Fibroblast of skin of scalp (primary cell): ENCODE results near the gene LRGUK.
A peak's percentile ranks its signal among the peaks of the same experiment; 100 is the strongest.
"Not testable (repeated sequence)": the region's sequence is repeated elsewhere in the genome, so short reads cannot be mapped to it uniquely, and the experiment has no call there.

Source experiments
- DNase-seq: peaks from one replicate; pipeline ENCODE4 v3.0.0-alpha.2; 2013

The LRGUK gene

DNA sequence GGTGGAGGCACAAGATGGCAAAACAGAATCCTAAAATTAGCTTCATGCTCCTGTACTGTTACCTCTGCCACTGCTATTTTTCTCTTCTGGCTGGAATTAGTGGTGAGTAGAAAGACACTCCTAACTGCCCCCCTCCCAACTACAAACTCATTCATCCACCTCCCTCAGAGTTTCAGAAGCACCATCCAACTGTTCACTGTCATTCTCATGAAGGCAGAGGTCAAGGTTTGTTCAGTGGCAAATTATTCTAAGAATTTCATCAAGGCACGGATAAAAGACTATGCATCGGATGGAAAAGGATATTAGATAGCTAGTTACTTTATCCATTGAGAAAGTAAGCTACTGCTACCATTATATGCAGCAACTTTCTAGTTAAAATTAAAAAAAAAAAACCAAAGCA is 59.7 kb downstream of the LRGUK start:
- DNase-seq, result no peak

DNA sequence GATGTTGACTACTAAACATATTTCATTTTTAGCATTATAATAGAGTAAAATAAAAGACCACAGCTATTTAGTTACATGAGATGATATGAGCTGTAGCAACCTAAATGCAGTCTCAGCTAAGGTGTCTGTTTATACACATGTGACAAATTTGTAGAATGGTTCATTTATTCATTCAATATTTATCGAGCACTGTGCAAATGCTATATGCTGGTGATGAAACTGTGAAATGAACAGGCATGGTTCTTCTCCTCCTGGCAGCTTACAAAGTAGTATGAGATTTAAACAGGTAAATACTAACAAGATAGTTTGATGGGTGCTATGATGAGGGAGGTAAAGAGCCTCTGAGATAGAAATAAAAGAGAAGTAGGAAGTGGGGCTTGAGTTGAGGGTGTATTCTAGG is 60.8 kb downstream of the LRGUK start:
- DNase-seq, result no peak

DNA sequence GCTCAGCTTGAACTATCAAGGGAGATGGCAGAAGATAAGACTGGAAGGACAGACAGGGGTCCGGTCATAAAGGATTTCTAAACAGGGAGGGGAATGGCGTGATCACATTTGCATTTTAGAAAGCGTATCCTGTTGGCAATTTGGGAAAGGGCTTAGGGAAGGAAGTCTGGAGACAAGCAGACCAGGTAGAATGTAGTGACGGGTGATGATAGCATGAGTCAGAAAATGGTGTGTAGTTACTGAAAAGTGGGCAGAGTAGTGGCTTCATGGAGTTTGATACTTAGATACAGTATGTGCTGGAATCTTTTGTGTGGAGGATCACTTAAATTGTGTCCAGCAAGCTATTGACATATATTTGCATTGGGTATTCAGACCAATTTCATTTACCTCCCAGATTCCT is 61.2 kb downstream of the LRGUK start:
- DNase-seq, result no peak

DNA sequence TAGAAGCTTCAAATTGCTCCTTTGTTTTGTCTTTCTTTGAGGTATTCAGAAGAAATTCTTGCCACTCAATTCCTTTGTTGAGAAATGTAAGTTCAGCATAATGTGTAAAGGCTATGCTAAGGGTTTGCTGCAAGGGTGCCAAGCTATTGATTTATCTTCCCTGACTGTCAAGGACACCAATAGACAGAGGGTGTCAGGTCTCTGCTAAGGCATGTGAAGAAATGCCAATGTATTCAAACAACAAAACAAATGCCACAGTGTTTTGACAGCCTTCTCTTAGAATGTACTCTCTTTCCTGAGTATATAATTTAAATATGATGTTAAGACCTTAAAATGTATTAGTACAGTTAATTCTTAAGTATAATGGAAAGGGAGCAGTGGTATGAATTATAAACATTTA is 62.4 kb downstream of the LRGUK start:
- no peak for DNase-seq

DNA sequence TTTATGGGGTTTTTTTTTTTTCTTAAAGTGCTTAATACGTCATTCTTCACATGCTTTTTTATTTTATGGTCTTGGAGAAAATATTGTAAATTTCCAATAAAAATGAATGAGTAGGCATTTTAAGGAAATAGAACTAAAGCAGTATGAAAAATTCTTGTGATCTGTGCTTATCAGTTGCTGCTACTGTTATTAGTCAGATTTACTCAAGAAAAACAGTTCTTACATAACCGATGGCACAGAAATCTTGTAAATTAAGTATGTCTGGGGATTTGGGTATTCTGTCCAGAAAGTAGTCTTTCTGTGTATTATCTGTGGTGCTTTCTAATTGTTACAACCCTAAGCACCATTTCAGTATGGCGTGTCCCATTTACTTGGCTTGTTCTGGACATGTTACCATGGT is 64.7 kb downstream of the LRGUK start:
- no peak for DNase-seq

DNA sequence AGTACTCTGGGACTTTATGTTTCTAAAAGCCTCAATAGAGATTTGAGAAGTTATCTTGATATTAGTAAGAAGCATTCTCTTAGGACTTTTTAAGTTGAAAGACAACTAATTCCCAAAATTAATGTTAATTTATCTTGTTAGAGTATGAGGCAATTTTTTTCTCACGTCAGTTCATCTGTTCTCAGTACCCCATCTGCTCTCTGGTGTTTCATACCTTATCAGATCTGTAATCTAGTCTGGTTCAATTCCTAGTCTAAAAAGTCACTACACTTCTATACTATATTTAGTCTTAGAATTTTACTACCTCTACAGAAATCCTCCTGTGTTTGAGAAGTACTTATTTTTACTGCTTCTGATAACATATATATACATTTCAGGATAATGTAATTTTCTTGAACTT is 66.1 kb downstream of the LRGUK start:
- DNase-seq, result no peak

DNA sequence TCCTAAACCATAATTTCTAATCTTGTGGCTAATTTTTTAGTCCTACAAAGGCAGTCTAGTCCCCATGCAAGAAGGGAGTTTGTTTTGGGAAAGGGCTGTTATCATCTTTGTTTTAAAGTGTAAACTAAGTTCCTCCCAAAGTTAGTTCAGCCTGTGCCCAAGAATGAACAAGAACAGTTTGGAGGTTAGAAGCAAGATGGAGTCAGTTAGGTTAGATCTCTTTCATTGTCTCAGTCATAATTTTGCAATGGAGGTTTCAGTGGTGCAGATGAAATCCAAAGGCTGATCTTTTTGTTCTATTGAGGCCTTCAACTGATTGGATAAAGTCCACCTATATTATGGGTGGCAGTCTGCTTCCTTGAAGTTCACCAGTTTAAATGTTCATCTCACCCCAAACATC is 68.1 kb downstream of the LRGUK start:
- DNase-seq, result no peak

DNA sequence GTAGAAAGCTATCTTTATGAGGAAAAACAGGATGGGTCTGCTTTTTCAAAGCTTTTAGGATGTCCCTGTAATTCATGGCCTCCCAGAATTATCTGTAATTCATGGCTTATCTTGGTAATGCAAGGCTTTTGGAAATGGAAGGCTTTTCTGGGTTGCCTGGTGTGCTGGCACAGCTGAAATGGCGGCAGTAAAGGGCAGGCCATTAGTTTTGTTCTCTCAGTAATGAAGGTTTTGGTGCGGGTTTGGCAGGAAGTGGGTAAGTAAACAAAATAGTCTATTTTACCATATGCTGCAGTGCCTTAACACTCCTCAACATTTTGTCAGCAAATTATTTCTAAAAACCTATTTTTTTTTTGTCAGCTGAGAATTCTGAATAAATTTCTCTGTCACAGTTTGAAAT is 69.3 kb downstream of the LRGUK start:
- no peak for DNase-seq

DNA sequence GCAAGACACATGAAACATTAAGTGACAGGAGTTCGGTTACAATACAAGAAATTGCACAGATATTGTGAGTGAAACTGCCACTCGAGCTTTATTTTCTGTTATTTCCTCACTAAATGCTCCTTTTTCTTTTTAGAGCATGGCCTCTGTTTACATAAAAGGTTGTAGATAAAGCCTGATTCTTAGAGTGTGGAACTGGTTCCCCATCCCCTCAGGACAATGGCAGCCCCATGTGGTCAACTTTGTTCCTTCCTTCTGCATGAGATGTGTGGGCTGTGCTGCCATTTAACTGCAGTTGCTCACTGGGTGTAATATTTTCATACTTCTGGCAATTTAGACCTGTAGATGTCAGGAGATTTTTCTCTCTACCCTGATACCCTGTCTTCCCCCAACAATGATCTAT is 70.2 kb downstream of the LRGUK start:
- no peak for DNase-seq

DNA sequence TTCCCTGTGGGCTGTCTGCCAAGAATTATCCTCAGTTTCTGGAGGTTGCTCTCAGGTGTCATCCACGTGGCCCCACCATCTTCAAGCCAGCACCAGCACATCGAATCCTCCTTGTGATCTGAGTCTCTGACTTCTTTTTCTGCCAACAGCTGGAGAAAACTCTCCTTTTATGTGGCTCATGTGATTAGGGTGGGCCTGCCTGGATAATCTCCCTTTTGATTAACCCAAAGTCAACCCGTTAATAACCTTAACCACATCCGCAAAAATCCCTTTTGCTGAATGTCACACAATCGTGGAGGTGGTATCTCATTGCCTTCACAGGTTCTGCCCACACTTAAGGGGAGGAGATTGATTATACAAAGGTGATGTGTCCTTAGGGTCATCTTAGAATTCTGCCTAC is 73.8 kb downstream of the LRGUK start:
- no peak for DNase-seq

DNA sequence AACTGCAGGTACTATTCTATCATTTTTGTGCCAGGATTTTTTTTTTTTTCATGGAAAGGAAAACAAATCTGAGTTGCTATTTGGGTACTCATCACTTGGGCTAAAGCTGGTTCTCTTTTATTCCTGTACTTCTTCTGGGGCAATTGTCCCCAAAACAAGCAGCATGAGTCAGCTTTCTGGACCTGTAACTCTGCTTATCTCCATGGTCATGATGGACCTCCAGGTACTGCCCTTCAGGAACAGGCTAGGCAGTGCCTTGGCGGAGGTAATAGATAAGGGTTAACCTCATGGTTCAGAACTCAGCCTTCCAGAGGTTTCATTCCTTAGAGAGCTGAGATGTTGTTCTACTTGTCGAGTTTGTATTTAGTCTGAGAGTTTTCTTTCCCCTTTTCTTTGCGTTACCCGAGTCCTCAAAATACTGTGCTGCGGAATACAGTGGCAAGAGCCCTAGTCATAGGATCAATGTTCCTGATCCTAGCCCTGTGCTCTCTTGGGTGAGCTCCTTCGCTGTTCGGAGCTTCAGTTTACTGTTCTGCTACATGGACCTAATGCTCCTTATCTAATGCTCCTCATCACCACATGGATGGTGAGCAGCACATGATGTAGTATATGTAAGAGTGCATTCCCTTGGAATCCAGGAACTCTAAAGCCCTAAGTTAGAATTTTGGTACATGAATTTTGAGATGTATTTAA is 74.6 kb downstream of the LRGUK start:
- no peak for DNase-seq

DNA sequence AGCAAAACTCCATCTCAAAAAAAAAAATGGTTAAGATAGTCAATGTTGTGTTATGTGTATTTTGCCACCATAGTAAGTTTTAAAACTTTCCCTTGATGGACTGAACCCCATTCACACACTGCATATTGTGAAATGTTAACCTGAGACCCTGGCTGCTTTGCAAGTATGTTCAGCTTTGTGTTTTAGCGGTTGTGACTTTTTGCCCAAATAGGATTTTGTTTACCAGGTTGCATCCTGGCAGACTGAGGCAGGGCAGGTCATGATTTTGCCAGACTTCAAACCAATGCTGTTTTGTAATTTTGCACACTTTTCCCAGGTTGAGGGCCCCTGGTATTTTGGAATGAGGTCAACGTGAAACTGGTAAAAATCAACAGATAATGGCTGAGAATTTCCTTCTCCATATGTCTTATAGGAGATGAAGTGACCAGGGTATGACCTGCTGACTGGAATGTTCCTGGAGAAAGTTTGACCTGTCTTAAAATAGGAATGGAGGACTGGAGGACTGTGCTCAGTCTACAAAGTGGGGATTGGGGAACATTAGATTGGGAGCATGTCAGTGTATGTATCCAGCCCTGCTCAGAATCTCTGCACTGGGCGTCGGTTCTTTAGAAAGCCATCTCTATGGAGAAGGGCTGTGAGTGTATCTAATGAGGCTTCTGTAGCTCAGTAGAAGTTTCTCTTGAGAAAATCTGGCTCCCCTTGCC is 76.2 kb downstream of the LRGUK start:
- no peak for DNase-seq

DNA sequence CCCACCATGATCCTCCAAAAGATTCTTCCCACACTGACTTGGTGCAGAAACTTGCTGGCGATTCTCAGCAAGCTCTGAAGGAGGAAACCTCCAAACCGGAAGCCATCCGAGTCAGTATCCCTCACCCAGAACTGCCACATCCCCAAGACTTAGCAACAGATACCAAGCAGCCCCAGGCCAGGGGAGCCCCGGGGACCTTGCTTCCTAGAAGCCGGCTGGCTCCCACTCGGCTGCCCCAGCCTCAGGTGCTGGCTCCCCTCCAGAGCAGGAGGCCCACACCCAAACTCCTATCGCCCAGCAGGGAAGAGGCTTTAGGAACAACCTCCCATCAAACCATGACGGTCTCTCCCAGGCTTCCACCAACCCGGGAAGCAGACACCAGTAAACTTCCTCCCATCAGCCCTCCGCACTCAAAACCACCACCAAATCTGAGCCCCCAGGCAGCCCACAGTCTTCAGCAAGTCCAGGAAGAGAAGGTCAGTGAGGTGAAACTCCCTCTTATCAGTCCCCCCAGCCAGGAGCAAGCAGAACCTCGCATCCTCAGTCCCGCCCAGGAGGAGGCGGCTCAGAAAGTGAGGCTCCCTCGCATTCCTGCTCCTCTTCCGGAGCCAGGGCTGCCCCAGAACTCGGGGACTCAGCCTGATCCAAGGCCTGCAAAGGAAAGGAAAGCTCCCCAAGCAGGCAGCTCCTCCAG is 82.3 kb downstream of the LRGUK start:
- no peak for DNase-seq

DNA sequence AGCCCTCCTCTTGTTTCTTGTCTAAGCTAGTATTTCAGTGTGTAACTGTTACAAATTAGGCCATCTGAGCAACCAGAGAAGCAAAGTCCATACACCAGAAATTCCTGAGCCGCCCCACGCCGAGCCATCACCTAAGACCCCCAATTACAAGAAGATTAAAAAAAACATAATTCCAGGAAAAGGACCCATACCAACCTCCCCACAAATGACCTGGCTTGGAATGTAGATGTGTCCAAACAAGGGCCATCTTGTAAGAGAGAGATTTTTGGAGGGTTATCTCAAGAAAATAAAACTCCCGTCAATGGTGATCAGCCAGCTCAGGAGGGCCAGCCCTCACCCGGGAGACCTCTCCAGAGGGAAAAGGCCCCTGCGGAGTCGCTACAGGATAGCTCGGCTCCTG is 83.1 kb downstream of the LRGUK start:
- DNase-seq, result no peak

DNA sequence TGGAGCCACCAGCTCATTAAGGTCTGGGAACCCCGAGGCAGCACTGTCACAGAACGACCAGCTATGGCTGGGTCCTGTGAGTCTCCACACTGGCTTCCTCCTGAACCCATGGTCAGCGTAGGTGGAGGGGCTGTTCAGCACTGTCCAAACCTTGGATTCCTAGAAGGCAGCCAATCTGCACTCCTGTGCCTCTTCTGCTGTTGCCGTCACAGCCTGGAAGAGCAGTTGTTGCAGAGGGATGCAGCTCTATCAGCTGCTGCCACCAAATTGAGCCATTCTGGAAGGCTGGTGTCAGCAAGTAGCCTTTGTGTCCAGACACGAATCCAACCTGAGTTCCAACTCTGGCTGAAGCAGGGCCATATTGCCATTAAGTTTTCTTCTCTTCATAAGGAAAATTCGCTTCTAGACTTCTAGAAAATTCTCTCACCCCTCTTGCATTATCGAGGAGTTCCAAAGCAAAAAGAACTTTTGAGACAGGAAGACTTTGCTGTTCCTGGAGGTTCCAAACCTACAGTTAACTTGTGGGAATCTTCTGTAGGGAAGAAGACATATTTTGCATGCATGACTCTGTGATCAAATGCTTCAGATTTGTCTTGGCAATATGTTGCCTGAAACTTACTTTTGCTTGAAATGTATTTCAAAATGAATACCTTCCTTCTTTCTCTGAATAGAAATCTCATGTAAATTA is 84.0 kb downstream of the LRGUK start:
- DNase-seq, result no peak

DNA sequence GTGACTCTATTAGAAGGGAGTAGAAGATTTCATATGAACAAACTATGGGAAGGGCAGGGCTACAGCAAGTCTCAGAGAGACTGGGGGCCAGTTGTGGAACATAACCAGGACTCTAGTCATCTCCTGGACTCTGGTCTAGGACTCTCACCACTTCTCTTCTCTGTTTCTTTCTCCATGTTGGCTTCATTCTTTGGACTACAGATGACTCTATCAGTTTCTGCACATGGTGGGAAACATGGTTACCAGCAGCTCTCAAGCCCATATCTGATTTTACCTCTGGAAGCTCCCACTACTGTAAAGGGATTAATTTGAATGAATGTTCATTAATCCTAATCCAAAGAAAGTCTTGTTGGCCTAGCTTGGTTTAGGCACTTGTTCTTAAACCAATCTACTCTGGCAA is 84.7 kb downstream of the LRGUK start:
- DNase-seq, result no peak

DNA sequence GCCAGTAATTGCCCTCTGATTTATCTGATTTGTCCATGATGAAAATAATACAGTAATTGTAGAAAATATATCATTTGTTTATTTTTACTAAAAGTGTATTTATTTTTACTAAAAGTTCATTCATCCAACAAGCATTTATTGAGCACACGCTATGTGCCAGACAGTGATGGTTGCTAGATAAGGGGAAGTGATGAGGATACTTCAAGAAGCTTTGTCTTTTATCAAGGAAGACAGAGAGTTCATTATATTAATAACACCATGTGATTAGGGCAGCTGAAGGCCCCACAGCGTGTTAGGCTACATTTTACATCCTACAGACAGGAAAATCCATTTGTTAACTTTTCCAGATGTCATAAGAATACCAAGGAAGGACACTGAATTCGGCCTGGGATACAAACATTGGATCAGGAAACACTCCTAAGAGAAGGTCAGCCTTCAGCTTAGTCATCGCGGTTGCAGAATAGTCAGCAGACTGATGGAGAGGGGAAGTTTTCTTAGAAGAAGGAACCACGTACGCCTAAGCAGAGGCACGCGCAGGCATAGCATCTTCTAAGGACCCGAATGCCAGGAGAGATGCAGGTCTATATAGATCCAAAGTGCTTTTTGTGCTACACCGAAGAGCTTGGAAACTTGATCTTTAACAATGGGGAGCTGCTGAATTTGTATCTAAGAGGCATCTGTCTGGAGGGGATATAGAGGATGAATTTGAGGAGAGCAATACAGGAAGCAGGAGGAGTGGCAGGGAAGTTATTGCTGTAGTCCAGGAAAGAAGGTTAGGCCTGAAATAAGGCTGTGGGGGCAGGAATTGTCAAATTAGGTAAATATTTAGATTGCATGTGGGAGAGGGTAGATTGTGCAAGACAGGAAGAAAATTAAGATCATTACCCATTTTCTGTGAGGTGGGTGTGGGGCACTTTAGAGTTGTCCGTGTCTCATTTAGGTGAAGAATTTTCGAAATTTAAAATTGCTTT is 85.7 kb downstream of the LRGUK start:
- DNase-seq, result peak; percentile 1

DNA sequence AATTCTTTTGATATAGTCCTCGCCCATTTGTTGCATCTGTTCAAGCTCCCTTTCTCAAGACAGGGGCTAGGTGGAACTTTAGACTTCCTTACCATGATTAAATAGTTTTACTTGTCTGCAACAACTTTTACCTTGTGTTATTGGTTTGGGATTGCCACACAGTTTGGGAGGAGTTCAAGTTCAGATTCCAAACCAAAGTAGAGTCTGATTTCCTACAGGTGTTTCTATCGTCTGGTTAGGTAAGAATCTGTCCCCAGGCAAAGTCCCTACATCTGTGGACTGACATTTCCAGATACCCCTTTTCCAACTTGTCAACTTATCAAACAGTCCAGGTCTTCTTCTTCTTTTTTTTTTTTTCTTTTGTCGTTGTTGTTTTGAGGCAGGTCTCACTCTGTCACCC is 93.1 kb downstream of the LRGUK start:
- DNase-seq, result no peak

DNA sequence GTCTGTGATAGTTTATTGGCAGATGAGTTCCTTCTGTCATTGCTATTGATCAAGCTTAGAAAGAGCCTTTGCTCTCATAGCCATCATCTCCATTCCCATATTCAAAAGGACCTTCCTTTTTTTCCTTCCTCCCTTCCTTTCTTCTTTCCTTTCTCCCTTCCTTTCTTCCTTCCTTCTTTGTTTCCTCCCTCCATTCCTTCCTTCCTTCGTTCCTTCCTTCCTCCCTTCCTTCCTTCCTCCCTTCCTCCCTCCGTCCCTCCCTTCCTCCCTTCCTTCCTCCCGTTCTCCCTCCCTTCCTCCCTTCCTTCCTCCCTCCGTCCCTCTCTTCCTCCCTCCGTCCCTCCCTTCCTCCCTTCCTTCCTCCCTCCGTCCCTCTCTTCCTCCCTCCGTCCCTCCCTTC is 104.2 kb downstream of the LRGUK start:
- DNase-seq, result not testable (repeated sequence)

DNA sequence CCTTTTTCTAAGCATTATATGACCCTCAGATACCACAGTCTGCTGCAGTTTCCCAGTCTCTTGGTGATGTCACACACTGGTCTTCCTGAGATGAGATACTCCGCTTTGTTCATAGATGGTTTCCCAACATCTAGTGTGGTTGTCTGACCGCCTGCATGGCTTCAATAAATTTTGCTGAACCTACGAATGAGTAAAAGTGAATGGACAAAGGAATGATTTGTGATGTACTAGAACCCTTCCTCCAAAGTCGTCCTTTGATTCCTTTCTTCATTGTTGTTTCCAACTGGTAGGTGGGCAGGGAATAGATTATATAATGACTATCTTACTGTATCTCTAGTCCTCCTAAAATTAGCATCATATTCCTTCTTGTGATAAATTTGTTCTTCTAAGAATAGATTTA is 107.1 kb downstream of the LRGUK start:
- no peak for DNase-seq

DNA sequence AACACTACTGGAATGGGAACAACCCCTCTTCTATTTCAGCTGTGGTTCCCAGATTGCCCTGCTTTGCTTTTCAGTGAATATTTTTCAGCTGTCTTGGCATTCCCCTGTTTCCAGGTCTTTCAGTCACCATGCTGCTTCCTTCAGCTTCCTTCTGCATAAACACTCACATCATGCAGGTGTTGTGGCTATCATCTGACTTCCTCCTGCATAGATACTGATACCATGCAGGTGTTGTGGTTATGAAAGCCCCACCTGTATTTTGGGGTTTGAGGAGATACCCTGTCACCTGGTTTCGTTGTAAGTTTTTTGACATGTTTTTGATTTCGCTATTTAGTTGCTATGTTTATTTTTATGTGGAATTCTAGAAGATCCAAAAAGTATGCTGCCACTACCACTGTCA is 118.1 kb downstream of the LRGUK start:
- no peak for DNase-seq

DNA sequence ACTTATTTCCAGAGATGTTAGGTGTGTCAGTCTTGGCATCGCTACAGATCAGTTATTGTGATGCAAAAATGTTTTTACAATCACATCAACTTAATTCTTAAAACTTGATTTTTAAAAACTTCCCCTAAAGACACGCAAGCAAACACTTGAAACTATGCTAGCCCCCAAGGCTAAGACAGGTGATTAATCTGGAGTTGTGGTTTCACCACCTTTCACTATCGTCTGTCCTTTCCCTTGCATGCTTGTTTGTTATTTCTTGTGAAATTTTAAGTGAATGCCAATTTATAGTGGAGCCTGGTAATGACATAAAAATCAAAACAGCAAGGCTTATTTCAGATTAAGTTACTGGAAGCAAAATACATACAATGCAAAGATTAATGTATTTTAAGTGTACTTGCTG is 119.2 kb downstream of the LRGUK start:
- DNase-seq, result no peak
